DND-41 (cell line): ENCODE measurements around the gene VAV2.

Experiments used
- CTCF ChIP-seq: IDR thresholded peaks from 2 replicates; pipeline ENCODE4 v1.5.1; 2012; ENCODE audit warnings: borderline replicate concordance, low read length, moderate library complexity, mild to moderate bottlenecking; ENCODE audit not compliant: poor library complexity, severe bottlenecking; ENCODE audit errors: extremely low read depth
- EZH2 ChIP-seq: IDR thresholded peaks from 3 replicates; pipeline ENCODE4 v1.6.1; 2012; ENCODE audit warnings: borderline replicate concordance, low read depth, mild to moderate bottlenecking, moderate library complexity, low read length, inconsistent platforms; ENCODE audit not compliant: severe bottlenecking

- no peak for TF ChIP-seq CTCF
- TF ChIP-seq EZH2: no peak
Observed at GRCh38 chr9:133889584-133890301, 102.4 kb downstream of the VAV2 start.
